Amygdala (tissue), 56 donors: ENCODE results near the gene ZNHIT1.
"Not testable (repeated sequence)": the region's sequence is repeated elsewhere in the genome, so short reads cannot be mapped to it uniquely, and the experiment has no call there.

Source experiments
- DNase-seq, 56 donors: peaks; one replicate each; lab custom pipeline; 2025; lab: John Stamatoyannopoulos, UW

The ZNHIT1 gene

GRCh38 chr7:101186194-101186593, 31.8 kb upstream of the ZNHIT1 start:
- DNase-seq = no peak

GRCh38 chr7:101186844-101187428, 31.0 kb upstream of the ZNHIT1 start:
- DNase-seq = no peak

- no peak for DNase-seq
These were observed 28.9 kb upstream of the ZNHIT1 start for GRCh38 chr7:101189109-101189508.

GRCh38 chr7:101195884-101196283, 22.1 kb upstream of the ZNHIT1 start:
- DNase-seq = no peak

- DNase-seq = no peak
These were observed 20.0 kb upstream of the ZNHIT1 start for GRCh38 chr7:101197991-101198390.

- DNase-seq = no peak
These were observed 19.5 kb upstream of the ZNHIT1 start for GRCh38 chr7:101198476-101198875.

- DNase-seq = not testable (repeated sequence)
These were observed 18.4 kb upstream of the ZNHIT1 start for GRCh38 chr7:101199522-101199921.

- no peak for DNase-seq
These were observed 17.5 kb upstream of the ZNHIT1 start for GRCh38 chr7:101200504-101200861.

GRCh38 chr7:101200862-101201599, 16.9 kb upstream of the ZNHIT1 start, which contains the start of gene MOGAT3:
MOGAT3 (minus strand) TSS chr7:101201036; CDS start chr7:101200854, 182 bp downstream.
- DNase-seq = no peak

- DNase-seq = no peak
These were observed 16.0 kb upstream of the ZNHIT1 start for GRCh38 chr7:101201695-101202602.

- no peak for DNase-seq
These were observed 15.4 kb upstream of the ZNHIT1 start for GRCh38 chr7:101202603-101202918.

- DNase-seq = not testable (repeated sequence)
These were observed 13.9 kb upstream of the ZNHIT1 start for GRCh38 chr7:101203740-101204738.

- DNase-seq = no peak
These were observed 11.9 kb upstream of the ZNHIT1 start for GRCh38 chr7:101205901-101206664.

GRCh38 chr7:101206665-101207042, 11.3 kb upstream of the ZNHIT1 start:
- DNase-seq = no peak

- no peak for DNase-seq
These were observed 10.5 kb upstream of the ZNHIT1 start for GRCh38 chr7:101207459-101207858.

GRCh38 chr7:101208794-101209193, 9.2 kb upstream of the ZNHIT1 start:
- DNase-seq = no peak

- DNase-seq = no peak
These were observed 7.8 kb upstream of the ZNHIT1 start for GRCh38 chr7:101210143-101210542.

- DNase-seq = no peak
These were observed 6.5 kb upstream of the ZNHIT1 start for GRCh38 chr7:101211501-101211900.

- DNase-seq = no peak
These were observed 6.0 kb upstream of the ZNHIT1 start for GRCh38 chr7:101212014-101212413.
